COLO829 (cell line): ENCODE measurements around the gene UQCRC1.

Source experiments
- DNase-seq: peaks from one replicate; pipeline ENCODE4 v3.0.0; 2012; ENCODE audit warnings: low spot score

The UQCRC1 gene

DNA sequence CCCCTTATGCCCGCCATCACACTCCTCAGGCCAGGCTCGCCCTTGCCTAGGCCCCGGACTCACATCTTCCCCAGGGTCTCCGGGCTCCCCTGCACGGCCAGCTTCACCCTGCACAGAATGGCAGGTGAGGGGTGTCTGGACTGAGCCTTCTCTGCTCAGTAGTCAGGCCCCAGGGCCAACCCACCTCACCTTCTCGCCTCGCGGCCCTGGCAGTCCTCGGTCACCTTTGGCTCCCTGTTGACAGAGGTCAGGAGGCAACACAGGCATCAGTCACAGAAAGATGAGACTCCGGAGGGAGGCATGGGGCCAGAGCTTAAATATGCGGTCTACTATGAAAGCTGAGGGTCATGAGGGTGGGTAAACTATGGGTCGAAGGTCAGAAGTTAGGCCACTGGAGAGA is 37.5 kb downstream of the UQCRC1 start:
- DNase-seq = no peak

DNA sequence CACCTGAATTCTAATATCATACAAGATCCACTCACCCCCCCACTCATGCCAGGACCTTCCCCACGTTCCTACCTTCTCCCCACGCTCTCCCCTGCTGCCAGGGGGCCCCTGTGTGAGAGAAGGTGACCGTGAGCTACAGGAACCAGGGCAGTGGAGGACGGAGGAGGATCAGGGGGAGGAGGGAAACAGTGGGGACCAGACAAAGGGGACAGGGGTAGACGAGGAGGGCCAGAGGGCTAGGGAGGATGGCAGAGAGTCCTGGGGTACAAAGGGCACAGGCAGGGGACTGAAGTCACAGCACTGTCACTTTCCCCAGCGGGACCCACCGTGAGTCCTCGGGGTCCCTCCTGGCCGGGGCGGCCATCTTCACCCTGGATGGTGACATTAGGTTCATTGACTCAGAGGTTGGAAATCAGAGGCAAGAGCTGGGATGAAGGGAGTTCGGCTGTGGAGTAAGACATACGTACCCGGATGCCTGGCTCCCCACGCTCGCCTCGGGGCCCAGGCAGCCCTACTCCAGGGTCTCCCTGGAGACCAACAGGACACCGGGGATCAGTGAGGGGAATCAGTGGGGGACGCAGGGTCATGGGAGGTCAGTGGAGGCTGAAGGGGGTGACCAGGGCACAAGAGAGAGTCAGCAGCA is 39.5 kb downstream of the UQCRC1 start:
- no peak for DNase-seq

DNA sequence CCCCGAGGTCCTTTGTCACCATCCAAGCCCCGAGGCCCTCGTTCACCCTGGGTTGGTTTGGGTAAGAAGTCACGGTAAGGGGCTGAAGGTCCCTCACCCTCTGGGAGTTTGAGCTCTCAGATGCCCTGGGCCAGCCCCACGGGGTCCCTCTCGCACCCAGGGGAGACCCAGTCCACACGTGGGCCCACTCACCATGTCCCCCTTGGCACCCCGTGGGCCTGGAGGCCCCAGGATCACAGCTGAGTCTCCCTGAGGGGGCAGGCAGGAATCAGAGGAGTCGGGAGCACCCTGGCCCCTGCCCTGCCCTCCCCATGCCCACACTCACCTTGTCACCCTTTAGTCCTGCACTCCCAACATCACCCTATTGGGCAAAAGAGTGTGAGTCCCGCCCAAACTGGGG is 40.0 kb downstream of the UQCRC1 start:
- DNase-seq = no peak

DNA sequence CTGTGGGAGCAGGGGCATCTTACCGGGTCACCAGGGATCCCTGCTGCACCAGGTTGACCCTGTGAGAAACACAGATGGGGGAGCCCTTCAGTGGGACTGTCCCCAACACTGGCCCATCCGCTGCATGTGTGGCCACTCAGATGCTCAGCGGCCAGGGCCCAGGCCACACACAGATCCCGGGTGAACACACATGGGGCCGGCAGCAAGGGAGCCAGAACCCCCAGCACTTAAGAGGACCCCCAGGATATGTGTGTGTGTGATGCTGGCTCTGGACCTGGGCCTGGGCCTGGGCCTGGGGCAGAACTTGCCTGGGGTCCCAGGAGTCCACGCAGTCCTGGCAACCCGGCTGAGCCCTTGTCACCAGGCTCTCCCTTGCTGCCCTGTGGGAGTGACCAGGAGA is 41.0 kb downstream of the UQCRC1 start:
- DNase-seq = no peak

DNA sequence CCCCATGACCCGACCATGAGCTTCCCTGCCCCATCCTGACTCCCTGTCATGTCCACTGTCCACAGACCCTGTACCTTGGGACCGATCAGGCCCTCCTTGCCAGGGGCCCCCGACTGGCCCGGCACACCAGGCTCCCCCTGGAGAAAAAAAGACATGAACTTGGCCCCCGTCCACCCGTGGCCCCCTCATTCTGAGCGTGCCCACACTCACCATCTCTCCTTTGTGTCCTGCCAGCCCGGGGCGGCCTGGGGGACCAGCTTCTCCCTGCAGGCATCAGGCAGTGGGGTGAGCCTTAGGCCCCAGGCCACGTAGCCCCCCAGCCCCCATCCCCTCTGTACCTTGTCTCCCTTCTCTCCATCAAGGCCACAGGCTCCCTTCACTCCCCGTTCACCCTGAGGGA is 41.9 kb downstream of the UQCRC1 start:
- no peak for DNase-seq

DNA sequence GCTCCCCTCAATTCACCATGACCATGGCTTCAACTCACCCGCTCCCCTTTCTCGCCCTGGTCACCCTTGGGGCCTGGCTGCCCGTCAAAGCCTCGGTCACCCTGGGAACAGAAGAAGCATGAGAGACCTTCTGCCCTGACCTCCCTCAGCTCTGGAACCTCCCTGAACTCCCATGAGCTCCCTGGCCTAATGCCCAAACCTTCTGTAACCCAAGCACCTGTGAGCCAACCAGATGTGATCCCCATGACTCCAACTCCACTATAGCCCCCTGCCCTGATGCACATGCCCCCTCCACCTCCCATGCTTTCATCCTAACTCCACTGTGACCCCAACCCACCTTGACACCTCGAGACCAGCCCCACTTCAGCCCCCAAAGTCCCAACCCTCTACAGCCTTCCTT is 42.4 kb downstream of the UQCRC1 start:
- DNase-seq = no peak

DNA sequence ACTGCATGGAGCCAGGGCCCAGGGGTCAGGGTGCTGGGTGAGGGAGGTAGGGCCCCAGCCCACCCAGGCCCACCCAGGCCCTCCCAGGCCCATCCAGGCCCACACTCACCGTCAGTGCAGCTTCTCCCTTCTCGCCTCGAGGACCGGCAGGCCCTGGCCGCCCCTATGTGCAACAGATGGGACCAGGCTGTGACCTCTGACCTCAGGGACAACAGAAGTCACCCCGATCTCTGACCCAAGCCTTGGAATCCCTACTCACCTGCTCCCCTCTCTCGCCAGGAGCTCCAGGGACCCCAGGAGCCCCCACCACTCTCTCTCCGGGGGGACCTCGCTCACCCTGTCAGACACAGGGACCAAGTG is 43.1 kb downstream of the UQCRC1 start:
- DNase-seq = no peak

DNA sequence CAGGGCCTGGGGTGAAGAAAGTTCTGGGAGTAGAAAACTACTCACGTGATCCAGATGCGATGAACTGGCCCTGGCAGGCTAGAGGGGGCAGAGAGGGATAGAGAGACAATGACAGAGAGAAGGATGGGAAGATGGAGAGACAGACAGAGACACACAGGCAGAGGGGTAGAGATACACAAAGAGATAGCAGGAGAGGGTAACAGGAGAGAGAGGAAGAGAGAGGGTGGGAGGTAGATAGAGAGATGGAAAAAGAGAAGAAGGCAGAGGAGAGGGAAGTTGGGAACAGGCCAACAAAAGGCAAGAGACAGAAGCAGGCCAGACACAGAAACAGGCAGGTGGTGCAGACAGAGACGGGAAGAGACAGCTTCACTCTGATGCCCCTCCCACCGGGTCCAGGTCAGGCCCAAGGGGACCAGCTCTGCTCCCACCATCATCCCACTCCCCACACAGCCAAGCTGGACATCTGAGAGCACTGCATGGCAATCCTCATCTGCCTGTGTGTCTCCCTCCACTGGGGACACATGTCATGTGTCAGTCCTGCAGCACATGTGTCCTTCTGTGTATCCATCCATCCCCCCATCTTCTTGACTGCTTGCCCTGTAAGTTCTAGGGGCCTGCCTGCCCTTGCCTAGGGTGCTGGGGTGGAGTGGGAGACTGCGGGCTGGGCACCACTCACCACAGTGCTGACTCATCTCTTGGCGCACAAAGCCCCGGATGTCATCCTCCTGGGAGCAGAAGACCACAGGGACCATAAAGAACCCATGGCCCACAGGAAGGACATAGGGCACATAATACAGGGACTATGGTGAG is 43.6 kb downstream of the UQCRC1 start:
- DNase-seq = peak; percentile 95

DNA sequence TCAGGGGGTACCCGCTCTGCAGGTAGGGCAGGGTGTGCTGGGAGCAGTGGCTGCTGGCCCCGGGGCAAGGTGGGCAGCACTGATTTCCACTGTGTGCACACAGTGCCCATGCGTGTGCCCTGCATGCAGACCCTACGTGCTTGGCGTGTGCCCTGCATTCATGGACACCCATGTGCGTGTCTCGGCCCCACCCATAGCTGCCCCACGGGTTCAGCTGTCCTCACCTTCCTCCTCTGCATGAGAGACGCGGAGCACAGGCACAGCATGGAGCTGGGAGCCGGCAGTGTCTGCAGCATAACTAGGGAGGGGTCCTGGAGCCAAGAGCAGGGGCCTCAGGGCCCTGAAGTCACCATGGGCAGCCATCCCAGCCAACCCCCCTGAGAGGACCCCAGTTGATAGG is 44.3 kb downstream of the UQCRC1 start:
- no peak for DNase-seq

DNA sequence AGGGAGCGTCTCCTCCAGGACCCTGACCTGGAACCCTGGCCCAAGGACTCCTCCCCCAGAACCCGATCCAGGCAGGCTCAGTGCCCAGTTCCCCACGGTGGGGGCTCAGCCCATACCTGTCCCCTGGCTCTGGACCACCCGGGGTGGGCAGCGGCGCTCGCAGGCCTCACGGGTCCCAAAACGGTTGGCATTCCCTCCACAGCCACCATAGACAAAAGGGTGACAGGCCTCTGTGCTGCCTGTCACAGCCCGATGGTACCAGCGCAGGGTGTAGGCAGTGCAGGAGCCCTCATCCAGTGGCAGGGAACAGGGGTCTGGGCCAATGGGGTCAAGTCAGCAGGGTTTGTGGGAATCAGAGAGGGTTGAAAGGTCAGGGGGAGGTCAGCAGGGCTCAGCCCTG is 44.8 kb downstream of the UQCRC1 start:
- DNase-seq = no peak

DNA sequence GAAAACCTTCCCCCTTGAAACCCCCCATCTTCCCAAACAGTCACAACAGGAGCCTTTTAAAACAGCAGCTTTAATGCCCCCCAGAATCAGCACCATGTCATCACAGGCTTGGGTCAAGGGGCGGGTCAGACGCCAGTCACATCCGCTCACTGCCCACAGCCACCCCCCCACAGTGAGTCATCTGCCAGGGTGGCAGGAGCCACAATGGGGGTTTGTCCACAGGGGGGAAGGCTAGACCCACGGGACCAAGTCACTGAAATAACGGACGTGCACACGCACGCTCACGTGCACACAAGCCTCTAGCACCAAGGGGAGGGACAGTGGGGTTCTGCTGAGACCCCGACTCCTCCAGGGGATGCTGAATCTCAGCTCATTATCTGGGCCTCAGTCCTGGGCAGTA is 45.4 kb downstream of the UQCRC1 start:
- peak; percentile 99 for DNase-seq

DNA sequence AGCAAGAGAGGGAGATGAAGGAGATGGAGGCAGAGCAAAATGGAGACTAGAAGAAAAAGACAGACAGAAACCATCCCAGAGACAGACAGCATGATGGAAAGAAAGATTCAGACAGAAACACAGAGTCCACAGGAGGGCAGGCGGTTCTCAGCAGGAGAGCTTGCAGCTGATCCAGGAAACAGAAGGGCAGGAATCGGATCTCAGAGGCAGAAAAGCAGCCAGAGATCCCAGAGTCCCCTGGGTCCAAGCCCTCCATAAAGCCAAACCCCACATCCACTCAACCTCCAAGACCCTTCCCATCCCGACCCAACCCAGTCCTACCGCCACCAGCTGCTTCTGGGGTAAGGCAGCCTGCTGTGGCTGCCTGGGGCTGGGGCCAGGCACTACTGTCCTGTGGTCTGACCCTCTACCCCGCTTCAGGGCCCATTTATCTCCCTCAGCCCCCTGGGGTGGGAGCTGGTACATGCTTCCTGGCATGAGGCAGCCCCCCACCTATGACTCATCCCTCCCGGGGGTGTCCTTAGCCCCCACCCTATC is 46.0 kb downstream of the UQCRC1 start, which contains the start of gene UCN2:
UCN2 (minus strand) TSS at position 400 of the 537 bp plus-strand sequence. CDS start 657 bp downstream, outside the sequence.
- no peak for DNase-seq

DNA sequence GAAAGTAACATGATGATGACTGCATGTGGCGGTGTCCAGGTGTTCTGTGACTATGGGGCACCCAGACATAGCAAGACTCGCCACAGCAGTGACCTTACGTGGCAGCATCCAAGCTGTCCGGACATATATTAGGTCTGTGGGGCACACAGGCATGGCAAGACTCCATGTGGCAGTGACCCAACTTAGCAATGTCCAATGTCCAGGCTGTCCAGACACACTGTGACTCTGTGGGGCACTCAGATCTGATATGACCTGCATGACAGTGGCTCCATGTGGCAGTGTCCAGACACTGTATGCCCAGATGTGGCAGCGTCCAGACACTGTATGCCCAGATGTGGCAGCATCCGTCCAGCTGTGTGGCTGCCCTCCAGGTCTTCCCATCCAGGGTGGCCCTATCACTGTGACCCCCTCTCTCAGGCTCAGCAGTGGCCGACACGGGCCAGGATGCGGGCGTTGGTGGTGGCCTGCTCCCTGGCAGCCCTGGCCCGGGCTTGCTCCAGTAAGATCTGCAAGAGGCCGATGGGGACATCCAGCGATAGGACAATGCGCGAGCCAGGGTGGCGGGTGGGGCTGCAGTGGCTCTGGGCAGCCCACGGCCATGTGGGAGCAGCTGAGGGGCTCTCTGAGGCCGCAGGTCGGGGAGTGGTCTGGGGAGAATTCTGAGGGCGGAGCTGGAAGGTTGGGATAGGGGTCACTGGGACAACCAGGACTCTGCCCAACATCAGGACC is 46.9 kb downstream of the UQCRC1 start:
- DNase-seq = no peak

DNA sequence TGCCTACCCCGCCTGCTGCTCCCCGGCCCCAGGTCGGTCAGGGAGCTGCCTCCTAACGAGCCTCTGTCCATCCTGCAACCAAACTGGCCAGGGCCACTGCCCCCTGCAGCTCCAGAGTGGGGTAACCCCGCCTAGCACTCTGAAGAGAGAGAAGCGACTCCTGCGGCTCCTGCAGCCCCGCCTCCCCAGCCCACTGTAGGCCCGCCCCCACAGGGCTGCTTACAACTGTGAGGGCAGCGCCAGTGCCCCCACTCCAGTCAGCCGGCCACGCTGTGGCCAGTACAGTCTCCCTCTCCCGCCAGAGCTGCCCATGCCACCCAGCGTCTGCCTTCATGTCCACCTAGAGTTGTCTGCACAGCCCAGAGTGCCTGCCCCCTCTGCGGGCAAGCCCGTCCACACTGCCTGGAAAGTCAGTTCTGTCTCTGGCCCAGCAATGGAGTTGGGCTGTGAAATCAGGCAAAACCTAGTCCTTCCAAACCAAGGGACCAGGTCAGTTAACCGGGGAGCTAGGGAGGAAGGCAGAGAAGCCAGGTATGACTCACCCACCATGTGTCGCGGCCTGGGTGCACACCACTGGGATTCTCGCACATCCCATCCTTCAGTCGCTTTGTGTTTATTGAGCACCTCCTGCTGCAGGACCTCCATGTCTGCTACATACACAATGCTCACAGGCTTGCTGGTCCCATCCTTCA is 48.3 kb downstream of the UQCRC1 start:
- DNase-seq = peak; percentile 83

DNA sequence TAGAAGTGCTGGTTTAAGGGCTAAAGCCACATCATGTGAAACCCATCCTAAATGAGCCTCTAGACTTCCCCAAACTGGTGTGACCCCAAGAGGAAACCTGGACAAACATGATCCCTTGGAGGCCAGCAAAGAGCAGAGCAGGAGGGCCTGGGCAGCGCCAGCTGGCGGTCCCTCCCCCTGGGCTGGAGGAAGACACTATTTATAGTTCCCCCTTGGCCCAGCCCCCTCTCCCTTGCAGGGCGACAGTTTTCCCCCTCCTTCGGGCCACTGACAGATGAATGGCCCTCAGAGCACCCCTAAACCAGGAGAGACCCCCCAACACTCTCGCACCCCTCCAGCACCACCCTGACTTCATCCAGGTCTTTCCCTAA is 48.8 kb downstream of the UQCRC1 start:
- no peak for DNase-seq

DNA sequence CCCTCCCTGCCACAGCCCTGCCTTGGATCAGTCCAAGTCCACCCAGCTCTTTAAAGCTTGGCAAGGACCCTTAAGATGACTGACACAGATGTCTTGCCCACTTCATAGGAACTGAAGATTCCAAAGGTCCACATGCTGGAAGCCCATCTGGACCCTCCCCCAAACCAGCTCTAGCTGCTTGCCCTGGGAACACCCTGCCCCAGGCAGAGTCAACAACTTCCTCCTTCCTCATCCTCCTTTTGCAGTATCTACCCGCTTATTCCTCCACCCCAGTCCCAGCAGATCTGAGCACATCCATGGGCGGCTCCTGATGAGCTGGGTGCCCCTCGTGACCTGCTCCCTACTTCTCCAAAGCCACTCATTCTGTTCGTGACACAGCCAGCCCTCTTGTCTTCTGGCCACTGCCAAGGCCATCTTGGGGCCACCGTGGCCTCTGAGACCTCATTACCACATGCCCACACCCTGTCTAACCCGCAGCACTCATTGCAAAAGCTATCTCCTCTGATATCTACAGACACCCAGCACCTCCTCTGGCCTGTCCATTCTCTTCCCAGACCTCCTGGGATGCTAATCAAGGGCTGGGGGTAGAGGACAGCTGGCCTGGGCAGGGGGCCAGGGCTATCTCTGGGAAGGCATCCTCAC is 50.8 kb downstream of the UQCRC1 start:
- DNase-seq = no peak

DNA sequence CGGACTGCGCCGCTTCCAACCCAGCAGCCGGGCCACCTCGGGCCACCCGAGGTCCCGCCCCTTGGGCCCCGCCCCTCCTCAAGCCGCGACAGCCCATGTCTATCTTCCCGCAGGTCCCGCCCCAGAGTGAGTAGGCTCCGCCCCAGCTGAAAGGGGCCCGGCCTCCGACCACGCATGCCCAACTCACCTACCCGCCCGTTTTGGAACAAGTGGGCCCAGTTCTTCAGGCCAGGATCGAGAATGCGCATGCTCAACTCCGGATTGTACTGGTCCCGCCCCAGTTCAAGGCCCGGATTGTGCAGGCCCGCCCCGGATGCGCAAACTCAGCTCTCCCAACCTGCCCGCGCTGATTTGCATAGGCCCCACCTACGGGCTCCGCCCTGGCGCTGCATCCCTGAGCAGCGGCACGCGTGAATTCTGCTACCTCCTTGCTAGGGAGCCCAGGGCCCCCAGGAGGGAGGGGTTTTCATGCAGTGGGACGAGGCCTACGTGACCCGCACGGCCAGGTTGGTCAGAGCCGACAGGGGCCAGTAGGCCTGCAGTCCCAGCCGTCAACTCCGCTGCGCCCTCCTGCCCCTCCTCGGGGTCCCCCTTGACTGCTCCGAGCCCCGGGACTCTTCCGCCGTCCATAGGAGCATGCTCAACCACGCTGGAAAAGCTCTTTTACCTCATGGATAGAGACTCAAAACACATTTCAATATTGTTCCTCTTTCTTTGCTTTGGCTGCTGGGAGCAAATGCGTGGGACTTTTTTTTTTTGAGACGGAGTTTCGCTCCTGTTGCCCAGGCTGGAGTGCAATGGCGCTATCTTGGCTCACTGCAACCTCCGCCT is 52.4 kb downstream of the UQCRC1 start, which contains the start of gene PFKFB4:
PFKFB4 (minus strand) TSS at position 8 of the 831 bp plus-strand sequence. CDS start 26 bp downstream, outside the sequence.
- peak; percentile 100 for DNase-seq

DNA sequence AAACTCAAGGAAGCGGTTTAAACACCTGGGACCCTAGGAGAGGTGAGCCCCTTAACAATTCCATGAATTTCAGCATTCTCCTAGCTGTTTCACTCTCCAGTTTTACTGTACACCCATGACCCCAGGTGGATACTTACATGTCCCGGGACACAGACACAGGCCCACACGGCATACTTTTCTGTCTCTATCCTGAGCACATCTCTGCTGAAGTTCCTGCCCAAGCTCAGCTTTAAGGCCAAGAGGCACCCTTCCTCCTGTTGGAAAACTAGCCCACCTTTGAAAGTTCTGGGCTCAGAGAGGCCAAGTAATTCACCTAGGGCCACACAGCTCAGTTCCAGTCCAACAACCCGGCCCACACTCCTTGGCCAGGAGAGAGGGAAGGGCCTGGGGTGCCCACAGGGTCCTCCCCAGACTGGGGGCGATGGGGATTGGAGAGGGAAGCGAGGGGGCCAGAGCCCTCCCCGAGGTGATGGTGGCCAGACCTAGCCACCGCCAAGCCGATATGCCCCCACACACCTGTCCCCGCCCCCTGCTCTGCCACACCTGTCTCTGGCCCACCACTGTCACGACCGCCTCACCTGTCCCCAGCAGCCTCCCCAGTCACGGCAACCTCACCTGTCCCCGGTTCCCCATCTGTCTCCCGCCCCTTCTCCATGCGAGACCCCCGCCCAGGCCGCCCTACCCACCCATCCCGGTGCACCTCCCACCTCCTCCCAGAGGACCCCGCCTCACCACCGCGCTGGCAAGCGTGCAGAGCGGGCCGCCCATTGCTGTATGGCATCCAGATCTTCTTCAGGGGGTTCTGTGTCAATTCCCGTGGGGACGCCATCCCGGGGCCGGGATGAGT is 53.3 kb downstream of the UQCRC1 start:
- DNase-seq = no peak

DNA sequence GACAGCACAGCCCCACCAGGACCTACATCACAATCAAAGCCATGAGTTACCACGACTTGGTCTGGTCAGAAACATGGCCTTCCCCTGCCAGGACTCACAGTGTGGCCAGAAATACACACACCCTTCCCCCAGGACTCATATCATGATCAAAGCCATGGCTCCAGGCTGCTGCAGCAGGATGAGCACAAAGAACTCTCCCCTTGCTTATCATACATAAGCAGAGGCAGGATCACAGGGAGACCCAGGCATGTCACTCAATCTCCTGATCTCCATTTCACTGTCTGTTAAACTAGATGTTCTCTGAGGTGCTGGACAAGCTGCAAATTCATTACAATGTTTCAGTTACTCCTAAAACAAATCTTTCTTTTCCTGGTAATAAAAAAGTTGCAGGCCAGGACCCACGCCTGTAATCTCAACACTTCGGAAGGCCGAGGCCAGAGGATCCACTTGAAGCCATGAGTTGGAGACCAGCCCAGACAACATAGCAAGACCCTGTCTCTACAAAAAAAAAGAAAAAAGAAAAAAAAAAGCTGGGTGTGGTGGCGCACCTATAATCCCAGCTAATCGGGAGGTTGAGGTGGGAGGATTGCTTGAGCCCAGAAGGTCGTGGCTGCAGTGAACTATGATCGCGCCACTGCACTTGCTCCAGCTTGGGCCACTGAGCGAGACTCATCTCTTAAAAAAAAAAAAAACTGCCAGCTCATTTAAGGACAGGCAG is 54.1 kb downstream of the UQCRC1 start:
- DNase-seq = no peak
